Activated T-cell treated with anti-CD3 and anti-CD28 coated beads, Interleukin-2, amount 50 U/mL, for 48 hours (primary cell): Measurements from ENCODE around the gene L3MBTL4.
"Not testable (repeated sequence)": the region's sequence is repeated elsewhere in the genome, so short reads cannot be mapped to it uniquely, and the experiment has no call there.

Experiments
- DNase-seq, 2 experiments: peaks; one replicate each; pipeline ENCODE4 v3.0.0-alpha.2; 2020

L3MBTL4 gene

GRCh38 chr18:6406075-6406909, 8.4 kb downstream of the L3MBTL4 start:
- DNase-seq: no peak

- no peak for DNase-seq
Observed at GRCh38 chr18:6405237-6406074, 9.3 kb downstream of the L3MBTL4 start.

- no peak for DNase-seq
Observed at GRCh38 chr18:6404834-6405233, 9.9 kb downstream of the L3MBTL4 start.

- DNase-seq: no peak
Observed at GRCh38 chr18:6401687-6402086, 13.0 kb downstream of the L3MBTL4 start.

- DNase-seq: no peak
Observed at GRCh38 chr18:6399776-6400175, 14.9 kb downstream of the L3MBTL4 start.

- no peak for DNase-seq
Observed at GRCh38 chr18:6397931-6398566, 16.7 kb downstream of the L3MBTL4 start.

GRCh38 chr18:6396847-6397246, 17.9 kb downstream of the L3MBTL4 start:
- DNase-seq: no peak

GRCh38 chr18:6396276-6396675, 18.4 kb downstream of the L3MBTL4 start:
- no peak for DNase-seq

- no peak for DNase-seq
Observed at GRCh38 chr18:6389005-6389404, 25.7 kb downstream of the L3MBTL4 start.

- DNase-seq: no peak
Observed at GRCh38 chr18:6382963-6383362, 31.7 kb downstream of the L3MBTL4 start.

GRCh38 chr18:6377473-6377872, 37.2 kb downstream of the L3MBTL4 start:
- not testable (repeated sequence) for DNase-seq

- no peak for DNase-seq
Observed at GRCh38 chr18:6376433-6377229, 38.1 kb downstream of the L3MBTL4 start.

GRCh38 chr18:6374935-6375529, 39.7 kb downstream of the L3MBTL4 start:
- no peak for DNase-seq

- no peak for DNase-seq
Observed at GRCh38 chr18:6374340-6374739, 40.4 kb downstream of the L3MBTL4 start.

GRCh38 chr18:6373187-6373586, 41.5 kb downstream of the L3MBTL4 start:
- DNase-seq: no peak

- DNase-seq: no peak
Observed at GRCh38 chr18:6370886-6371635, 43.6 kb downstream of the L3MBTL4 start.

GRCh38 chr18:6370410-6370809, 44.3 kb downstream of the L3MBTL4 start:
- DNase-seq: no peak

GRCh38 chr18:6368017-6368416, 46.7 kb downstream of the L3MBTL4 start:
- no peak for DNase-seq

- DNase-seq: no peak
Observed at GRCh38 chr18:6367208-6367607, 47.5 kb downstream of the L3MBTL4 start.

- DNase-seq: no peak
Observed at GRCh38 chr18:6366776-6367175, 47.9 kb downstream of the L3MBTL4 start.

GRCh38 chr18:6365385-6365784, 49.3 kb downstream of the L3MBTL4 start:
- DNase-seq: no peak
